OCI-LY7 (cell line): Measurements from ENCODE around the gene CNTN2. TPM values are rescaled to one million over a fixed set of nuclear protein-coding genes. Genes with fewer than 3 reads are reported as not detected.

Experiments
- BruUV-seq: library from RNA; stranded (reverse); fragments of 400-500 nt; replicated peaks from 2 replicates; lab custom pipeline; 2021; lab: Mats Ljungman, UMichigan
- CTCF ChIA-PET: fragments of 300-600 bp; sonication (Branson Sonifier 250); formaldehyde crosslinking; loops from one replicate; lab custom pipeline; 2022; ENCODE audit warnings: antibody characterized with exemption; ENCODE audit not compliant: unreplicated experiment; lab: Charles Lee
- POLR2A ChIA-PET: fragments of 300-600 bp; sonication (Branson Sonifier 250); formaldehyde crosslinking; loops from one replicate; lab custom pipeline; 2022; ENCODE audit warnings: antibody characterized with exemption; lab: Charles Lee
- DNase-seq: peaks from one replicate; pipeline ENCODE4 v3.0.0-alpha.2; 2015; ENCODE audit warnings: low spot score
- H2AFZ ChIP-seq: fragments of 200-600 bp; sonication (generic), shearing (Covaris generic); 2 replicates; pipeline ENCODE4 v1.6.1; 2014; ENCODE audit warnings: mild to moderate bottlenecking, antibody characterized with exemption, low read length, moderate library complexity
- H3K27ac ChIP-seq: fragments of 200-600 bp; sonication (generic); 2 replicates; pipeline ENCODE4 v1.5.1; 2014; ENCODE audit warnings: mixed run types, low read depth, mild to moderate bottlenecking, moderate library complexity, low read length, inconsistent platforms; ENCODE audit not compliant: poor library complexity, severe bottlenecking
- H3K36me3 ChIP-seq: fragments of 200-600 bp; sonication (generic); 2 replicates; pipeline ENCODE4 v1.6.1; 2014; ENCODE audit warnings: mild to moderate bottlenecking, antibody characterized with exemption, low read length, moderate library complexity, mixed read lengths; ENCODE audit not compliant: insufficient read depth
- H3K4me1 ChIP-seq: fragments of 200-600 bp; sonication (generic); 2 replicates; pipeline ENCODE4 v1.5.1; 2014; ENCODE audit warnings: mild to moderate bottlenecking, low read length; ENCODE audit not compliant: insufficient read depth, poor library complexity, severe bottlenecking
- H3K4me2 ChIP-seq: fragments of 200-600 bp; sonication (generic); 2 replicates; pipeline ENCODE4 v1.6.1; 2014; ENCODE audit warnings: mild to moderate bottlenecking, low read length
- H3K4me3 ChIP-seq: fragments of 200-600 bp; sonication (generic); 2 replicates; pipeline ENCODE4 v1.5.1; 2014; ENCODE audit warnings: mild to moderate bottlenecking, low read depth, low read length; ENCODE audit not compliant: poor library complexity, severe bottlenecking
- H3K79me2 ChIP-seq: fragments of 200-600 bp; sonication (generic); 2 replicates; pipeline ENCODE4 v1.6.1; 2016; ENCODE audit warnings: low read depth, mild to moderate bottlenecking, low read length, moderate library complexity, mixed read lengths; ENCODE audit not compliant: insufficient read depth
- H3K9me2 ChIP-seq: fragments of 200-600 bp; sonication (generic); 2 replicates; pipeline ENCODE4 v1.6.1; 2016; ENCODE audit warnings: mild to moderate bottlenecking, low read length, mixed read lengths; ENCODE audit not compliant: insufficient read depth
- H3K9me3 ChIP-seq: fragments of 200-600 bp; sonication (generic); 2 replicates; pipeline ENCODE4 v1.6.1; 2014; ENCODE audit warnings: mild to moderate bottlenecking, mixed run types, low read length, mixed read lengths
- H4K20me1 ChIP-seq: fragments of 200-600 bp; sonication (generic); 2 replicates; pipeline ENCODE4 v1.6.1; 2014; ENCODE audit warnings: mild to moderate bottlenecking, antibody characterized with exemption, low read length, moderate library complexity, mixed read lengths; ENCODE audit not compliant: insufficient read depth
- CTCF ChIP-seq: fragments of 200-600 bp; sonication (generic); conservative IDR thresholded peaks from 2 replicates; pipeline ENCODE4 v1.5.1; 2014; ENCODE audit warnings: mild to moderate bottlenecking, antibody characterized with exemption, low read length, moderate library complexity, mixed read lengths
- EZH2phosphoT487 ChIP-seq: fragments of 200-600 bp; sonication (generic); IDR thresholded peaks from 2 replicates; pipeline ENCODE4 v1.6.1; 2018; ENCODE audit warnings: low read depth, borderline replicate concordance, mild to moderate bottlenecking, mixed run types, antibody characterized with exemption, low read length, moderate library complexity, mixed read lengths
- intact Hi-C: fragments of 100-400 bp; cut with micrococcal nuclease; formaldehyde crosslinking; loops from one replicate; pipeline ENCODE4 v1.10.0; 2022; ENCODE audit not compliant: unreplicated experiment
- total RNA-seq, 2 experiments: library from RNA; depleted of rRNA in 1 of 2; stranded (reverse); fragments of >200 nt in 1 of 2; shearing (Covaris generic) in 1 of 2; gene quantifications; 2 replicates each; pipeline ENCODE4 v1.2.3, GENCODE V29; 2014 to 2022

Gene CNTN2
- total RNA-seq, 2 experiments from 2014 or later = not detected

- Histone ChIP-seq H4K20me1 (no peaks in the 10 kb centered on the region), H3K27ac (no peak overlapping the region), H2AFZ (no peak overlapping the region), H3K9me3 (no peaks in the 10 kb centered on the region), H3K4me3 (no peak overlapping the region), H3K4me1 (no peaks in the 10 kb centered on the region), H3K4me2 (no peak overlapping the region), H3K36me3 (no peaks in the 10 kb centered on the region), H3K79me2 (no peaks in the 10 kb centered on the region), H3K9me2 (no peaks in the 10 kb centered on the region)
- intact Hi-C loops = no loop called here
- no peak for DNase-seq
- BruUV-seq = no TSS peak
- TF ChIP-seq CTCF = no peak
- TF ChIP-seq EZH2phosphoT487 = no peak
- ChIA-PET CTCF (no interaction called here), POLR2A (interaction anchor here (0.6 to 0.7 kb wide), 2 partner anchors 50 to 1459 kb away, joined by 3 to 4 read pairs; no protein-coding TSS in a partner anchor)
These were observed 4.8 kb upstream of the CNTN2 start for GRCh38 chr1:205038132-205038786.

GRCh38 chr1:205041001-205041715, 1.9 kb upstream of the CNTN2 start:
- Histone ChIP-seq H3K36me3 (no peaks in the 10 kb centered on the region), H4K20me1 (no peaks in the 10 kb centered on the region), H3K9me3 (no peaks in the 10 kb centered on the region), H3K9me2 (no peaks in the 10 kb centered on the region), H3K4me2 (no peak overlapping the region), H2AFZ (no peak overlapping the region), H3K4me1 (no peaks in the 10 kb centered on the region), H3K79me2 (no peaks in the 10 kb centered on the region), H3K4me3 (no peak overlapping the region), H3K27ac (no peak overlapping the region)
- DNase-seq = no peak
- POLR2A ChIA-PET = interaction anchor here (0.6 kb wide), 1 partner anchor 155 kb away, joined by 3 read pairs; no protein-coding TSS in a partner anchor
- no peak for TF ChIP-seq EZH2phosphoT487
- TF ChIP-seq CTCF = no peak
- CTCF ChIA-PET = no interaction called here
- intact Hi-C loops = no loop called here
- BruUV-seq = no TSS peak
